Measurements from ENCODE around the gene BRSK2. TPM values are rescaled to one million over a fixed set of nuclear protein-coding genes. Genes with fewer than 3 reads are reported as not detected.

BRSK2 gene
- total RNA-seq, 1 donor from 2014 or later, result 4.0 TPM

DNA sequence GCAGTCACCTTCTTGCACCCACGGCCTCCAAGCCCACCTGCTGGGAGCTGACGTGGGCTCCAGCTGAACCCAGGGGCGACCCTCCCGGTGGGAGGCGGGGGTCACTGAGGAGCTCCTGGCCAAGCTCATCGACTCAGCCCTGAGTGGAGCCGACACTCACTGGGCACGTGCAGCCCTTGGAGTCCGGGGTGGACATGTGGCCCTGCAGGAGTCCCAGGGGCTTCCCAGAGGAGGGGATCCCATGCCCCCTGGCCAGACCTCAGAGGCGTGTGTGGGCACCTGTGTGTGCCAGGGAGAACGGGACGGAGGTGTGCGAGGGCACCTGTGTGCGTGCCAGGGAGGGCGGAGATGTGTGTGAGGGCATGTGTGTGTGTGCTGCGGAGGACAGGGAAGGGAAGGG is 20.8 kb upstream of the BRSK2 start:
- no peaks in the 10 kb centered on the region for H3K27me3 Mint-ChIP-seq (ENCODE audit: unreplicated experiment)
- H3K4me1 Mint-ChIP-seq (ENCODE audit: unreplicated experiment), result no peaks in the 10 kb centered on the region
- H3K27ac Mint-ChIP-seq (ENCODE audit: unreplicated experiment), result no peak overlapping the region
- peaks cover 13% of the 10 kb centered on the region for H3K36me3 Mint-ChIP-seq (ENCODE audit: low read depth, unreplicated experiment)
- TF ChIP-seq CTCF (IDR thresholded peaks at IDR 0.05; ENCODE audit: unreplicated experiment), result no peak
- no peak overlapping the region for H3K4me3 Mint-ChIP-seq (ENCODE audit: unreplicated experiment)
- H3K9me3 Mint-ChIP-seq (ENCODE audit: unreplicated experiment), result peaks cover 10% of the 10 kb centered on the region
- no peak for DNase-seq (ENCODE audit: low spot score)

GRCh38 chr11:1369371-1370005 is 20.2 kb upstream of the BRSK2 start:
- peaks cover 10% of the 10 kb centered on the region for H3K9me3 Mint-ChIP-seq (ENCODE audit: unreplicated experiment)

GRCh38 chr11:1370186-1371025 is 19.3 kb upstream of the BRSK2 start:
- Mint-ChIP-seq H3K4me1 (ENCODE audit: unreplicated experiment) (no peaks in the 10 kb centered on the region), H3K4me3 (ENCODE audit: unreplicated experiment) (no peak overlapping the region), H3K27ac (ENCODE audit: unreplicated experiment) (no peak overlapping the region), H3K36me3 (ENCODE audit: low read depth, unreplicated experiment) (peaks cover 10% of the 10 kb centered on the region), H3K9me3 (ENCODE audit: unreplicated experiment) (peaks cover 10% of the 10 kb centered on the region), H3K27me3 (ENCODE audit: unreplicated experiment) (no peaks in the 10 kb centered on the region)
- no peak for TF ChIP-seq CTCF (IDR thresholded peaks at IDR 0.05; ENCODE audit: unreplicated experiment)
- no peak for DNase-seq (ENCODE audit: low spot score)

More at GRCh38 chr11:1369371-1370005, 20.2 kb upstream of the BRSK2 start:
- Mint-ChIP-seq H3K4me3 (ENCODE audit: unreplicated experiment) (no peak overlapping the region), H3K27ac (ENCODE audit: unreplicated experiment) (no peak overlapping the region), H3K27me3 (ENCODE audit: unreplicated experiment) (no peaks in the 10 kb centered on the region), H3K36me3 (ENCODE audit: low read depth, unreplicated experiment) (peaks cover 13% of the 10 kb centered on the region), H3K4me1 (ENCODE audit: unreplicated experiment) (no peaks in the 10 kb centered on the region)
- TF ChIP-seq CTCF (IDR thresholded peaks at IDR 0.05; ENCODE audit: unreplicated experiment), result no peak
- DNase-seq (ENCODE audit: low spot score), result no peak

DNA sequence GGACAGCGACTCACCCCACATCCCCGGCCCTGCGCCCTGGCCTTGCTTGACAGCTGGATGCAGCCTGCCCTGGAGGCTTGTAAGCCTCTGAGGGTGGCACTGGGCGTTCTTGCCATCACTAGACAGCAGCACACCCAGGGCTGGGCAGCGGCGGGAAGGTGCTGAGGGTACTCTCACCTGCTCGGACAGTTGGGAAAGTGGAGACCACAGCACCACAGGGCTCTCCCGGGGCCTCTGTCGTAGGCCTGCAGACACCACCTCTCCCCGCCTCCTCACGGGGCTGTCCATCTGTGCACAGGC is 18.8 kb upstream of the BRSK2 start:
- Mint-ChIP-seq H3K9me3 (ENCODE audit: unreplicated experiment) (peaks cover 10% of the 10 kb centered on the region), H3K4me1 (ENCODE audit: unreplicated experiment) (no peaks in the 10 kb centered on the region), H3K36me3 (ENCODE audit: low read depth, unreplicated experiment) (peaks cover 10% of the 10 kb centered on the region), H3K4me3 (ENCODE audit: unreplicated experiment) (no peak overlapping the region), H3K27ac (ENCODE audit: unreplicated experiment) (no peak overlapping the region), H3K27me3 (ENCODE audit: unreplicated experiment) (no peaks in the 10 kb centered on the region)
- no peak for DNase-seq (ENCODE audit: low spot score)
- no peak for TF ChIP-seq CTCF (IDR thresholded peaks at IDR 0.05; ENCODE audit: unreplicated experiment)

GRCh38 chr11:1371377-1371776 is 18.4 kb upstream of the BRSK2 start:
- DNase-seq (ENCODE audit: low spot score), result no peak
- Mint-ChIP-seq H3K27me3 (ENCODE audit: unreplicated experiment) (peaks cover 3% of the 10 kb centered on the region), H3K27ac (ENCODE audit: unreplicated experiment) (no peak overlapping the region), H3K9me3 (ENCODE audit: unreplicated experiment) (peaks cover 10% of the 10 kb centered on the region), H3K36me3 (ENCODE audit: low read depth, unreplicated experiment) (peaks cover 10% of the 10 kb centered on the region), H3K4me1 (ENCODE audit: unreplicated experiment) (no peaks in the 10 kb centered on the region), H3K4me3 (ENCODE audit: unreplicated experiment) (no peak overlapping the region)
- no peak for TF ChIP-seq CTCF (IDR thresholded peaks at IDR 0.05; ENCODE audit: unreplicated experiment)
